Neural progenitor cell (in vitro differentiated cells): ENCODE results near the gene C3orf70. TPM values are rescaled to one million over a fixed set of nuclear protein-coding genes. Genes with fewer than 3 reads are reported as not detected.

Experiments
- DNase-seq: peaks from one replicate; pipeline ENCODE4 v3.0.0-alpha.2; 2016; ENCODE audit warnings: low spot score
- H2AFZ ChIP-seq: fragments of 200-600 bp; sonication (generic); replicated peaks from 2 replicates; pipeline ENCODE4 v1.6.1; 2016; ENCODE audit warnings: antibody characterized with exemption
- H3F3A ChIP-seq: fragments of 200-600 bp; sonication (generic); 2 replicates; pipeline ENCODE4 v1.6.1; 2016; ENCODE audit warnings: antibody characterized with exemption, low read depth
- H3K27ac ChIP-seq: fragments of 200-600 bp; sonication (generic); 2 replicates; pipeline ENCODE4 v1.5.1; 2016; ENCODE audit warnings: mild to moderate bottlenecking
- H3K27me3 ChIP-seq: fragments of 200-600 bp; sonication (generic); 2 replicates; pipeline ENCODE4 v1.6.1; 2016; ENCODE audit warnings: mild to moderate bottlenecking, moderate library complexity
- H3K36me3 ChIP-seq: fragments of 200-600 bp; sonication (generic); 2 replicates; pipeline ENCODE4 v1.5.1; 2016
- H3K4me1 ChIP-seq: fragments of 200-600 bp; sonication (generic); 2 replicates; pipeline ENCODE4 v1.6.1; 2016; ENCODE audit warnings: mixed run types
- H3K4me2 ChIP-seq: fragments of 200-600 bp; sonication (generic); 2 replicates; pipeline ENCODE4 v1.6.1; 2016
- H3K4me3 ChIP-seq: fragments of 200-600 bp; sonication (generic); 2 replicates; pipeline ENCODE4 v1.5.1; 2016
- H3K79me2 ChIP-seq: fragments of 200-600 bp; sonication (generic); 2 replicates; pipeline ENCODE4 v1.6.1; 2016; ENCODE audit warnings: low read depth
- H3K9ac ChIP-seq: fragments of 200-600 bp; sonication (generic); 2 replicates; pipeline ENCODE4 v1.6.1; 2016
- H3K9me3 ChIP-seq: fragments of 200-600 bp; sonication (generic); 2 replicates; pipeline ENCODE4 v1.5.1; 2016; ENCODE audit warnings: low read depth
- H4K20me1 ChIP-seq: fragments of 200-600 bp; sonication (generic); 2 replicates; pipeline ENCODE4 v1.6.1; 2016; ENCODE audit warnings: low read depth
- H3K27ac Mint-ChIP-seq: 3 replicates; pipeline ENCODE4 v1.8.0; 2021; ENCODE audit warnings: mixed read lengths
- H3K27me3 Mint-ChIP-seq: 2 replicates; pipeline ENCODE4 v1.8.0; 2022; ENCODE audit warnings: low read depth, mild to moderate bottlenecking, inconsistent platforms, moderate library complexity, mixed read lengths; ENCODE audit not compliant: insufficient read depth
- H3K36me3 Mint-ChIP-seq: 3 replicates; pipeline ENCODE4 v1.8.0; 2021; ENCODE audit warnings: mixed read lengths
- H3K4me1 Mint-ChIP-seq: 3 replicates; pipeline ENCODE4 v1.8.0; 2021; ENCODE audit warnings: mixed read lengths
- H3K4me3 Mint-ChIP-seq: 3 replicates; pipeline ENCODE4 v1.8.0; 2021; ENCODE audit warnings: mild to moderate bottlenecking, moderate library complexity, mixed read lengths
- H3K9me3 Mint-ChIP-seq: 3 replicates; pipeline ENCODE4 v1.8.0; 2020; ENCODE audit warnings: mixed read lengths
- EZH2 ChIP-seq: fragments of 200-600 bp; sonication (generic); IDR thresholded peaks from 2 replicates; pipeline ENCODE4 v1.6.1; 2017; ENCODE audit warnings: antibody characterized with exemption, mild to moderate bottlenecking, moderate library complexity
- EZH2phosphoT487 ChIP-seq: fragments of 200-600 bp; sonication (generic); IDR thresholded peaks from 2 replicates; pipeline ENCODE4 v1.6.1; 2017; ENCODE audit warnings: antibody characterized with exemption
- total RNA-seq: library from RNA; depleted of rRNA; stranded (reverse); fragments of >200 nt; gene quantifications from 2 replicates; pipeline ENCODE4 v1.2.3, GENCODE V29; 2015; ENCODE audit warnings: low replicate concordance
- TF ChIP-seq, protein P1 (sequence below): fragments of 200-600 bp; sonication (generic); IDR thresholded peaks from 2 replicates; pipeline ENCODE4 v1.5.1; 2017; ENCODE audit warnings: antibody characterized with exemption, mild to moderate bottlenecking

The C3orf70 gene
- total RNA-seq, 1 donor from 2014 or later: 4.8 TPM

DNA sequence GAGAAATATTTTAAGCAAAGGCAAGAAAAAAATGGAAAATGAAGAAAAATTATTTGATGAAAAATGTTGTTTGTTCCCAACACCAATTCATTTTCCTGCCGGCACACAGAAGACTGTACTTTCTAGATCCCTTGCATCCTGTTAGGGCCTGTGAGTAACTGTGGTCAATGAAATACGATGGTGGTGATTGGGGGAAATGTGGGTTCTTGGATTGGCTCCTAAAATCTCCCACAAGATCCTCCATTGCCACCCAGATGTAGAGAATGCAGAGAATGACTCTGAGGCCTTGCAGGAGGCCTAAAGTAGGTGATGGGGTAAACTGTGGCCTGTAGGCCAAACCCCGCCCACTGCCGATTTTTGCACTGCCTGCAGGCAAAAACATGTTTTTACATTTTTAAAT is 46.3 kb upstream of the C3orf70 start:
- Histone ChIP-seq H3K36me3 (no peaks in the 10 kb centered on the region), H3K27me3 (no peaks in the 10 kb centered on the region), H3K4me1 (no peaks in the 10 kb centered on the region), H3K27ac (no peak overlapping the region), H2AFZ (no peak overlapping the region), H3K4me2 (no peak overlapping the region), H3K9me3 (no peaks in the 10 kb centered on the region), H3K79me2 (no peaks in the 10 kb centered on the region), H3F3A (no peaks in the 10 kb centered on the region), H3K9ac (no peak overlapping the region), H3K4me3 (no peak overlapping the region), H4K20me1 (no peaks in the 10 kb centered on the region)
- no peak for DNase-seq
- TF ChIP-seq EZH2phosphoT487: no peak
- TF ChIP-seq, protein P1, sequence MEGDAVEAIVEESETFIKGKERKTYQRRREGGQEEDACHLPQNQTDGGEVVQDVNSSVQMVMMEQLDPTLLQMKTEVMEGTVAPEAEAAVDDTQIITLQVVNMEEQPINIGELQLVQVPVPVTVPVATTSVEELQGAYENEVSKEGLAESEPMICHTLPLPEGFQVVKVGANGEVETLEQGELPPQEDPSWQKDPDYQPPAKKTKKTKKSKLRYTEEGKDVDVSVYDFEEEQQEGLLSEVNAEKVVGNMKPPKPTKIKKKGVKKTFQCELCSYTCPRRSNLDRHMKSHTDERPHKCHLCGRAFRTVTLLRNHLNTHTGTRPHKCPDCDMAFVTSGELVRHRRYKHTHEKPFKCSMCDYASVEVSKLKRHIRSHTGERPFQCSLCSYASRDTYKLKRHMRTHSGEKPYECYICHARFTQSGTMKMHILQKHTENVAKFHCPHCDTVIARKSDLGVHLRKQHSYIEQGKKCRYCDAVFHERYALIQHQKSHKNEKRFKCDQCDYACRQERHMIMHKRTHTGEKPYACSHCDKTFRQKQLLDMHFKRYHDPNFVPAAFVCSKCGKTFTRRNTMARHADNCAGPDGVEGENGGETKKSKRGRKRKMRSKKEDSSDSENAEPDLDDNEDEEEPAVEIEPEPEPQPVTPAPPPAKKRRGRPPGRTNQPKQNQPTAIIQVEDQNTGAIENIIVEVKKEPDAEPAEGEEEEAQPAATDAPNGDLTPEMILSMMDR: no peak
- TF ChIP-seq EZH2: no peak
- no peaks in the 10 kb centered on the region for H3K36me3 Mint-ChIP-seq
- H3K4me3 Mint-ChIP-seq: no peak overlapping the region
- H3K9me3 Mint-ChIP-seq: peaks cover 4% of the 10 kb centered on the region
- no peaks in the 10 kb centered on the region for H3K27me3 Mint-ChIP-seq
- no peaks in the 10 kb centered on the region for H3K4me1 Mint-ChIP-seq
- H3K27ac Mint-ChIP-seq: no peak overlapping the region

DNA sequence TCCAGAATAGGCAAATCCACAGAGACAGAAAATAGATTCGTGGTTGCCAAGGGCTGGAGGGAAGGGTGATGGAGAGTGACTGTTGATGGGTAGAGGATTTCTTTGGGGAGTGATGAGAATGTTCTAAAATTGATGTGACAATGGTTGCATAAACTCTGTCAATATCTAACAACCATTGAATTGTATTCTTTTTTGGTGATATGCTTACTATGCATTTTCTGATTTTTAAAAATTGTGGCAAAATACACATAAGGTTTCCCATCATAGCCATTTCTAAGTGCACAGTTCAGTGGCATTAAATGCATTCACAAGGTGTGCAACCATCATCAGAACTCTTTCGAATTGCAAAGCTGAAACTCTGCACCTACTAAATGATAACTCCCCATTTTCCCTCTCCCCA is 44.2 kb upstream of the C3orf70 start:
- H3K79me2 ChIP-seq: no peaks in the 10 kb centered on the region

GRCh38 chr3:185195652-185196051 is 42.8 kb upstream of the C3orf70 start:
- Histone ChIP-seq H3K79me2 (no peaks in the 10 kb centered on the region), H3K36me3 (no peaks in the 10 kb centered on the region), H3K4me2 (no peak overlapping the region), H3K4me3 (no peak overlapping the region), H3K9me3 (no peaks in the 10 kb centered on the region), H3K27me3 (no peaks in the 10 kb centered on the region), H3K4me1 (no peaks in the 10 kb centered on the region), H3F3A (no peaks in the 10 kb centered on the region), H2AFZ (no peak overlapping the region), H3K9ac (no peak overlapping the region), H3K27ac (no peak overlapping the region), H4K20me1 (no peaks in the 10 kb centered on the region)
- H3K36me3 Mint-ChIP-seq: peaks cover 2% of the 10 kb centered on the region
- TF ChIP-seq, protein P1: no peak
- TF ChIP-seq EZH2phosphoT487: no peak
- TF ChIP-seq EZH2: no peak
- H3K27ac Mint-ChIP-seq: no peak overlapping the region
- H3K4me1 Mint-ChIP-seq: no peaks in the 10 kb centered on the region
- H3K27me3 Mint-ChIP-seq: no peaks in the 10 kb centered on the region
- H3K4me3 Mint-ChIP-seq: no peak overlapping the region
- peaks cover 4% of the 10 kb centered on the region for H3K9me3 Mint-ChIP-seq
- no peak for DNase-seq

More for the DNA sequence above, 44.2 kb upstream of the C3orf70 start:
- no peak for TF ChIP-seq EZH2
- H3K27me3 ChIP-seq: no peaks in the 10 kb centered on the region
- no peaks in the 10 kb centered on the region for H3K4me1 ChIP-seq
- no peak overlapping the region for H2AFZ ChIP-seq
- H3F3A ChIP-seq: no peaks in the 10 kb centered on the region
- no peak for DNase-seq
- H3K9me3 ChIP-seq: no peaks in the 10 kb centered on the region
- H4K20me1 ChIP-seq: no peaks in the 10 kb centered on the region
- no peak overlapping the region for H3K27ac Mint-ChIP-seq
- no peak overlapping the region for H3K4me2 ChIP-seq
- H3K4me3 ChIP-seq: no peak overlapping the region
- H3K9me3 Mint-ChIP-seq: peaks cover 4% of the 10 kb centered on the region
- peaks cover 2% of the 10 kb centered on the region for H3K36me3 Mint-ChIP-seq
- no peak overlapping the region for H3K9ac ChIP-seq
- no peak overlapping the region for H3K4me3 Mint-ChIP-seq
- H3K27me3 Mint-ChIP-seq: no peaks in the 10 kb centered on the region
- H3K36me3 ChIP-seq: no peaks in the 10 kb centered on the region
- no peaks in the 10 kb centered on the region for H3K4me1 Mint-ChIP-seq
- H3K27ac ChIP-seq: no peak overlapping the region

- no peaks in the 10 kb centered on the region for H3K79me2 ChIP-seq
- Mint-ChIP-seq H3K4me3 (no peak overlapping the region), H3K9me3 (no peaks in the 10 kb centered on the region), H3K36me3 (peaks cover 2% of the 10 kb centered on the region), H3K27me3 (no peaks in the 10 kb centered on the region), H3K4me1 (no peaks in the 10 kb centered on the region), H3K27ac (no peak overlapping the region)
- no peak overlapping the region for H2AFZ ChIP-seq
- no peaks in the 10 kb centered on the region for H3K9me3 ChIP-seq
- no peak overlapping the region for H3K4me2 ChIP-seq
- no peaks in the 10 kb centered on the region for H4K20me1 ChIP-seq
- H3K27me3 ChIP-seq: no peaks in the 10 kb centered on the region
- no peak overlapping the region for H3K4me3 ChIP-seq
- no peaks in the 10 kb centered on the region for H3F3A ChIP-seq
- H3K36me3 ChIP-seq: no peaks in the 10 kb centered on the region
- H3K4me1 ChIP-seq: no peaks in the 10 kb centered on the region
- TF ChIP-seq EZH2 (no peak), EZH2phosphoT487 (no peak)
- TF ChIP-seq, protein P1: no peak
- H3K27ac ChIP-seq: no peak overlapping the region
- H3K9ac ChIP-seq: no peak overlapping the region
- DNase-seq: no peak
Measured at GRCh38 chr3:185188816-185189215, 36.0 kb upstream of the C3orf70 start.
